ENCODE data around the gene ANKRD13C.

ANKRD13C gene

DNA sequence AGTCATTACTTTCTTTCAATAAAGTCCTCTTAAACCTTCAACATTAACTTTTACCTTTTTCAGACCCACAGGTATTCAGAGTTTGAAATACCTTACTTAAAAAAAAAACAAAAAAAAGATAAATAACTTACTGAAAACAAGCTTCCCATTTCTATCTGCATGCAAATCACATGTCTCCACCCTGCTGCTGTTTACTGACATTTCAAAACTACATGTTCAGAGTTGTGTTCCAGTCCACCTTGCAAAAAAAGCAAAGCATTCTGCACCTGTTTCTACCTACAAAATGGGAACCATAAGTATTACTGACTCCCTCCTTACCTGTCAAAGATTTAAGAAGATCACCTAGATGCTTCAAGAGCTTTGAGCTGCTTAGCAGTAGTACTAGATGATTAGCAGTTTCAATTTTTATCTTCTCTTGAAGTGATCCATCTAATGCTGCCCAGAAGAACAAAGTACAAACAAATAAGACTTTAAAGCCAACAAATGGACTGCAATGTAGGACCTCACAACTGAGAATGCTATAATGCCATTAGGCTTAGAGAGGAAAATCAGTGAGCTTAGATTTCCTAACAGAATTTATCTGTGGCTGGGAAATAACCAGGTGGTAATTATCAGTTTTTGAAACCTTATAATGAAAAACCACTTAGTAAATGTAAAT lies 61.2 kb downstream of the ANKRD13C start:
- DNase-seq (ENCODE audit: low spot score) = no peak

DNA sequence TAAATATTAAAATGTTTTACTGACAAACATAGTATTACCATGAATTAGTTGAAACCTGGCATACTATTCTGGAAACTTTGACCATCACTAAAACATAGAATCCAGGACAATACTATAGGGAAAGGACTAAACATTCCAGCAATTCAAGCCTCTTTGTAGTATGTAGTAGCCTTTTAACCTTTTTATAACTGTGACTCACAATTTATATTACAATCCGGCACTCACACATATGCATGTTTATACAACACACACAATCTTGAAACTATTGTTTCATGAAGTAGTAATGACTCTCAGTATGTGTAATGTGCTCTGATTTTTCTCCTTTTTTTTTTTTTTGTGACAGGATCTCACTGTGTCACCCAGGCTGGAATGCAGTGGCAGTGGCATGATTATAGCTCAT lies 64.3 kb downstream of the ANKRD13C start:
- DNase-seq (ENCODE audit: low spot score) = no peak

DNA sequence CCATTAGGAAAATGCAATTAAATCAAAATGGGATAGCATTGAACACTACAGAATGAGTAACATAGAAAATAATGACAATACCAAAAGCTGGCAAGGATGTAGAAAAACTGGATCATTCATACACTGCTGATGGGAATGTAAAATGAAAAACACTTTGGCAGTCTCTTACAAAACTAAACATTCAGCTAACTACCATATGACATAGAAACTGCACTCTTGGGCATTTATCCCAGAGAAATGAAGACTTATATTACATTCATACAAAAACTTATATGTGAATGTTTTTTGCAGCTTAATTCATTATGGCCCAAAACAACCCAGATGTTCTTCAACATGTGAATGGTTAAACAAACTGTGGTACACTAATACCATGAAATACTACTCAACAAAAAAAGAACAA lies 66.4 kb downstream of the ANKRD13C start:
- no peak for DNase-seq (ENCODE audit: low spot score)

- DNase-seq (ENCODE audit: low spot score) = no peak
Observed at GRCh38 chr1:70286453-70286852, 68.1 kb downstream of the ANKRD13C start.

GRCh38 chr1:70284366-70284765 lies 70.2 kb downstream of the ANKRD13C start:
- no peak for DNase-seq (ENCODE audit: low spot score)

DNA sequence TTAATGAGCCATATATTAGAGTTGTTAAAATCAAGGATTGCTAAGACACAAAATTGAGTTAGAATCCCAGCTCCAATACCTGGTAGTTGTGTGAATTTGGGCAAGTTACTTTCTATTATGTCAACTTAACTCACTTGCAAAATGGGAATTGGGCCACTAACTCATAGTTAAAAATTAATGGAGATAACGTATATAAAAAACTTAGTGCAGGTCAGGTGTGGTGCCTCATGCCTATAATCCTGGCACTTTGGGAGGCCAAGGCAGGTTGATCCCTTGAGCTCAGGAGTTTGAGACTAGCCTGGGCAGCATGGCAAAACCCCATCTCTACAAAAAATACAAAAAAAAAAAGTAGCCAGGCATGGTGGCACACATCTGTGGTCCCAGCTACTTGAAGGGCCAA lies 75.8 kb downstream of the ANKRD13C start:
- no peak for DNase-seq (ENCODE audit: low spot score)

DNA sequence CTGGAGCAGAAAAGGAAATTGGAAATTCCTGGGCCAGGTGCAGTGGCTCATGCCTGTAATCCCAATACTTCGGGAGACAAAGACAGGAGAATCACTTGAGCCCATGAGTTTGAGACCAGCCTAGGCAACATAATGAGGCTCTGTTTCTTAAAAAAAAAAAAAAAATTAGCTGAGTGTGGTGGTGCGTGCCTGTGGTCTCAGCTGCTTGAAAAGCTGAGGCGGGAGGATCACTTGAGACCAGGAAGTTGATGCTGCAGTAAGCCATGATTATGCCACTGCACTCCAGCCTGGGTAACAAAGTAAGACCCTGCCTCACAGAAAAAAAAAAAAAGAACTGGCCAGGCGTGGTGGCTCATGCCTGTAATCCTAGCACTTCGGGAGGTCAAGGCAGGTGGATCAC lies 76.6 kb downstream of the ANKRD13C start:
- no peak for DNase-seq (ENCODE audit: low spot score)

DNA sequence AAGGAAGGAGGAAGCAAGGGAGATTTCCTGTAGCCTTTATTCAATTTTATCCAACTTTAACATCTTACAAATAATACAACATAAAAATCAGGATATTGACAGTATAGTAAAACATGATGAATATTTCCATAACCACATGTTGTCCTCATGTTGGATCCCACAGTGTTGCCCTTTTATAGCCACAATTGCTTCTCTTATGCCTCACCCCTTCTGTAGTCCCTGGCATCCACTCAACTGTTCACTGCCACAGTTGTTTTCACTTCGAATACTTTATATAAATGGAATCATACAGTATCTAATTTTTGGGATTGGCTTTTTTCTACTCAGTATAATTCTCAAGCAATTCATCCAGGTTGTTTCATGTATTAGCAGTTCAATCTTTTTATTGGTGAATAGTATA lies 88.6 kb downstream of the ANKRD13C start:
- no peak for DNase-seq (ENCODE audit: low spot score)

DNA sequence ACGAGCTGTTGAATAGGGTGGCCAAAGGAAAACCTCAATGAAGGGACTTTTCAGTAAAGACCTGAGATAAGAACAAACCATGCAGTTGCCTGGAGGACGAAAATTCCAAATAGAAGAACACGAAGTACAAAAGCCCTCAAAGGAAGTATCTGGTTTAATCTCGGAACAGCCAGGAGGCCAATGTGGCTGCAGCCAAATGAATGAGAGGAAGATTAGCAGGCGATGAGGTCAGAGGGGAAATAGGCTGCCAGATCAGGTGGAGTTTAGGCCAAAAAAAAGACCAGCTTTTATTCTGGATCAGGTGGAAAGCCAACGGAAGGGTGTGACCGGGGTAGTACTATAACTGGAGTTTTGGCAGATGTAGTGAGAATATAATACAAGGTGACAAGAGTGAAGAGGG lies 89.7 kb downstream of the ANKRD13C start:
- no peak for DNase-seq (ENCODE audit: low spot score)

GRCh38 chr1:70256664-70257063 lies 97.9 kb downstream of the ANKRD13C start:
- DNase-seq (ENCODE audit: low spot score) = no peak

DNA sequence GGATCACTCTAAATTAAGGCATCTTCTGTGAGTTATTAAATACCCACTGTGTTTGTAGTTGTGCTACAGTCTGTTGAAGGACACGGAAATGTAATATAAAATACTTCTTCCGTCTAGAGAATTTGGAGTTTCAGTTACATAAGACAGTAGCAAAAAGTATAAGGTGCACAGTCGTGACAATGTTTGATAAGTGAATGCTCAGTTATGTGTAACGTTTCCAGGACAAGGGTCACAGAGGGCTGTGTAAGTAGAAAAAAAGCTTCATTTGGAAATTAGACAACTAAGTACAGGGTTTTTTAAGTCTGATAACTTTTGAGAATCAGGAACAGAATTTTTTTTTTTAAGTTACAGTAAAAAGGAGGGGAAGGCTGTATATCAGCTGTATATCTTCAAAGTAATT lies 105.8 kb downstream of the ANKRD13C start:
- DNase-seq (ENCODE audit: low spot score) = no peak

DNA sequence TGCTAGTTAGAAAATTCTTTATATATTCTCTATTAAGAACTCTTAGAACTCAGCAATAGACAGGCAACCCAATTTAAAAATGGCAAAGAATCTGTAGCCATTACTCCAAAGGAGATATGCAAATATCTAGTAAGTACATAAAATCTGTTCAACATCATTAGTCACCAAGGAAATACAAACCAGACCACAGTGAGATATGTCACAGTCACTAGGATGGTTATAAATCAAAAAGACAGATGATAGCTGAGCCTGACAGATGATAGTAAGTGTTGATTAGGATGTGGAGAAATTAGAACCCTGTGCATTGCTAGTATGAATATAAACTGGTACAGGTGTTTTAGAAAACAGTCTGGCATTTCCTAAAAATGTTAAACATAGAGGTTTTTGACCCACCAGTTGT lies 106.8 kb downstream of the ANKRD13C start:
- no peak for DNase-seq (ENCODE audit: low spot score)

GRCh38 chr1:70247122-70247521 lies 107.4 kb downstream of the ANKRD13C start:
- no peak for DNase-seq (ENCODE audit: low spot score)

DNA sequence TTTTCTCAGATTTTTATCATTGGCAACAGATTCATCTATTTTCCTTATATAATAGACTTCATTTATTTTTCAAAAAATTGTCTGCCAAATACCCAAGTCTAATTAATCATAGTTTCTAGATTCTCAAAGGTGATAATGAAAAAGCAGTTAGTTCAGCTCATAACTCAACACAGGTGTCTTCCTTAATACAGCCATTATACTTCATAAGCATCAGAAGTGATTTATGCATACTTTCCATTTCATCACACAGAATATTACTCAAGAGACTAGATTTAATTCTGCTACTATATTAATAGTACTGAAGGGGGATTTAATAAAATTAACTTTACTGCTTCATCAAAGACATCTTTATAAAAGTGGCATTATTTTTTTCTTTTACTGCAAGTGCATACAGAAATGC lies 114.6 kb downstream of the ANKRD13C start:
- no peak for DNase-seq (ENCODE audit: low spot score)

DNA sequence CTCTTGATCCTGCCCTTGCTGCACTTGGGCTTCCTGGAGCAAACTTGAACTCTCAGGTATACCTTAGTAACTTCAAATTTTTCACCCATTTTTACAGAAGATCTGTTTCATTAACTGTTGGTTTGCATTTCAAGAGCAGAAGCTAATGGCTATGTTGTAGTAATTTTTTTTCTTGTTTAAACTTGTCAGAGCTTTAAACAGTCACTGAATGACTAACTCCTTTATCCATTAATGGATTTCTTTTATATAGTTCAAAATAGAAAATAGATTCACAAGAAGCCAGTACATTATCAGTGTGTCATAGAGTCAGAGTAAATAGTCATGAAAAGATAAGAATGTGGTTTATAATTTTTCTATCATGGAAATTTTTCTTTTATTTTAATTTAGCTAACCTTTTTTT lies 119.8 kb downstream of the ANKRD13C start:
- no peak for DNase-seq (ENCODE audit: low spot score)

- no peak for DNase-seq (ENCODE audit: low spot score)
Observed at GRCh38 chr1:70231475-70231874, 123.0 kb downstream of the ANKRD13C start.

DNA sequence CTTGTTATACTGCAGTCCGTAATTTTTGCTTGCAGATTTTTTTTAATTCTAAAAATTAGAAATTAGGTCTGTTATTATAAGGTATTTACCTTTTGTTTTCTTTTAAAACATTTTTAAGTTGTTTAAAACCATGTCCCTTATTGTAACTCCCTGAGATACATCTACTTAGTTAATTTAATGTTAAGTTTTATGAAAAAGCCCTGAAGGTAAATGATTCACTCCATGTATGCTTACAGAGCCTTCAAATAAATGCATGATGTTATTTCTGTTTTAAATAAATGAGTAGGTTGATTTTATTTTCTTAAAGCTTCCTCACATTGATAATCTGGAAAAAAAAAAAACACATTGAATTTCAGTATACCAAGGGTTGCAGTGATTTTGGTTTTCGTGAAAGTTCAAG lies 125.9 kb downstream of the ANKRD13C start:
- DNase-seq (ENCODE audit: low spot score) = no peak

GRCh38 chr1:70227439-70227838 lies 127.1 kb downstream of the ANKRD13C start:
- no peak for DNase-seq (ENCODE audit: low spot score)

GRCh38 chr1:70224954-70225353 lies 129.6 kb downstream of the ANKRD13C start:
- DNase-seq (ENCODE audit: low spot score) = no peak

- no peak for DNase-seq (ENCODE audit: low spot score)
Observed at GRCh38 chr1:70222716-70223235, 131.7 kb downstream of the ANKRD13C start.

DNA sequence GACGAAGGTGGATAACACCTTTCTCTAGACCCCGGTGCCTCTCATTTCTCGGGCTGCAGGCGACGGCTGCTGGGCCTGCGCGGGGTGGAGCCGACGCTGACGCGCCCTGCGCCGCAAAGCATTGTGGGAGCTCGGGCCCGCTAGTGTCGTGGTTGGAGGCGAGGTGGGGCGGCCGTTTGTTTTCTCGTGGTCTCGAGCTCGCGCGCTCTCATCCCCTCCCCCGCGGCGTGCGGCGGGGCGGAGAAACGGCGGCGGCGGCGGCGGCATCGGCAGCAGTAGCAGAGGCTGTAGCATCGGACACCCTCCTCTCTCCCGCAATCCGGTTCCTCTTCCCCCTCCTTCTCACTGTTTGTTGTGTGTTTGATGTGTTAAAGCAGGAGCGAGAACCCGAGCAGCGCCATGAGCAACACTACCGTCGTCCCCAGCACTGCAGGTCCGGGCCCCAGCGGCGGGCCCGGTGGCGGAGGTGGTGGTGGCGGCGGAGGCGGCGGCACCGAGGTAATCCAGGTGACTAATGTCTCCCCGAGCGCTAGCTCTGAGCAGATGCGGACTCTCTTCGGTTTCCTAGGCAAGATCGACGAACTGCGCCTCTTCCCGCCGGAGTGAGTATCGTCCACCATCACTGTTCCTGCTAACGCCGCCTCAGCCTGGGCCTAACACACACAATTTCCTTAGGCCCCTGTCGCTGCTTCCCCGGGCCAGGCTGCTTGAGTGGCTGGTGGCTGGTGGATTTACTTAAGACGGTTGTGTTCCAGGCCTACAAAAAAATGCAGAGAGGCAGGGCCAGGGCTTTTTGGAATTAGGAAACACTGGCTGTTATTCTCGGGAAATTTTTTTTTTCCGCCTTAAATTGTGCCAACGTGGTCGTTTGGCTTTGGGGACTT lies 133.0 kb downstream of the ANKRD13C start, which contains the start of gene SRSF11:
Gene SRSF11, plus strand, starts transcription at position 143 of the 884 bp plus-strand sequence. Its CDS starts 257 bp downstream, at position 400.
- peak; percentile 93 for DNase-seq (ENCODE audit: low spot score)

- peak; percentile 2 for DNase-seq (ENCODE audit: low spot score)
Observed at GRCh38 chr1:70220517-70221237, 133.8 kb downstream of the ANKRD13C start.
